Uterus (tissue), 4 donors: ENCODE results near the gene RTL1. TPM values are rescaled to one million over a fixed set of nuclear protein-coding genes. Genes with fewer than 3 reads are reported as not detected.

Experiments
- DNase-seq, 2 donors: peaks; one replicate each; pipeline ENCODE4 v3.0.0-alpha.2; 2019 to 2020
- H3K27ac ChIP-seq, 2 donors: fragments of 200-600 bp; sonication (generic); 1 replicate in 1 of 2; 2 replicates in 1 of 2; pipeline ENCODE4 v1.5.1; 2016 to 2018
- H3K27me3 ChIP-seq, 2 donors: fragments of 200-600 bp; sonication (generic); one replicate each; pipeline ENCODE4 v1.5.1; 2018 to 2019; ENCODE audit warnings: control low read depth in 1 of 2
- H3K36me3 ChIP-seq, 2 donors: fragments of 200-600 bp; sonication (generic); one replicate each; pipeline ENCODE4 v1.5.1; 2019; ENCODE audit warnings: control low read depth in 1 of 2
- H3K4me1 ChIP-seq, 2 donors: fragments of 200-600 bp; sonication (generic); one replicate each; pipeline ENCODE4 v1.5.1; 2018 to 2019; ENCODE audit warnings: control low read depth in 1 of 2
- H3K4me3 ChIP-seq, 2 donors: fragments of 200-600 bp; sonication (generic); 1 replicate in 1 of 2; 2 replicates in 1 of 2; pipeline ENCODE4 v1.5.1; 2018 to 2019; ENCODE audit warnings: mild to moderate bottlenecking in 1 of 2
- H3K9me3 ChIP-seq, 2 donors: fragments of 200-600 bp; sonication (generic); one replicate each; pipeline ENCODE4 v1.5.1; 2019; ENCODE audit warnings: control low read depth in 1 of 2
- CTCF ChIP-seq, 4 experiments: fragments of 200-600 bp in 2 of 4; fragments of 450-650 bp in 2 of 4; sonication (generic) in 2 of 4; IDR thresholded peaks; one replicate each; pipeline ENCODE4 v1.5.1; 2016 to 2019; ENCODE audit warnings: antibody characterized with exemption in 4 of 4, mild to moderate bottlenecking in 2 of 4, moderate library complexity in 1 of 4
- POLR2A ChIP-seq, 2 donors: fragments of 450-650 bp; IDR thresholded peaks; one replicate each; pipeline ENCODE4 v1.6.1; 2016; ENCODE audit warnings: antibody characterized with exemption in 2 of 2, mild to moderate bottlenecking in 1 of 2, moderate library complexity in 1 of 2
- intact Hi-C: fragments of 100-400 bp; cut with DNase I; formaldehyde crosslinking; loops from one replicate; pipeline ENCODE4 v1.15.1; 2023; ENCODE audit warnings: low total_unique reads
- total RNA-seq, 4 donors: library from RNA; depleted of rRNA in 3 of 4; stranded (reverse); fragments of >200 nt in 3 of 4; gene quantifications; one replicate each; pipeline versions ENCODE4 v1.1.0 to v1.2.4, GENCODE V29; 2014 to 2023
- donor health status: DM: yes; HTN: yes; CAD: no.

RTL1 gene
- total RNA-seq, 4 donors from 2014 or later, result 0.21 TPM; not detected in 3

GRCh38 chr14:100893228-100893601, 10.3 kb downstream of the RTL1 start:
- intact Hi-C loops, result no loop called here
- H3K9me3 ChIP-seq, result no peaks in the 10 kb centered on the region
- no peak for TF ChIP-seq POLR2A (IDR thresholded peaks at IDR 0.05)
- no peak for TF ChIP-seq CTCF (IDR thresholded peaks at IDR 0.05)
- no peak overlapping the region for H3K27ac ChIP-seq
- no peaks in the 10 kb centered on the region for H3K36me3 ChIP-seq
- H3K4me3 ChIP-seq, result no peak overlapping the region
- H3K4me1 ChIP-seq, result no peaks in the 10 kb centered on the region
- no peak for DNase-seq
- H3K27me3 ChIP-seq, result no peaks in the 10 kb centered on the region

GRCh38 chr14:100892496-100893227, 10.9 kb downstream of the RTL1 start:
- Histone ChIP-seq H3K9me3 (no peaks in the 10 kb centered on the region), H3K4me3 (no peak overlapping the region), H3K36me3 (no peaks in the 10 kb centered on the region), H3K27ac (no peak overlapping the region), H3K4me1 (no peaks in the 10 kb centered on the region), H3K27me3 (no peaks in the 10 kb centered on the region)
- DNase-seq, result peak; percentile 6 to 8
- TF ChIP-seq CTCF (IDR thresholded peaks at IDR 0.05) (no peak), POLR2A (IDR thresholded peaks at IDR 0.05) (no peak)
- intact Hi-C loops, result no loop called here

GRCh38 chr14:100891501-100892445, 11.7 kb downstream of the RTL1 start:
- DNase-seq, result peak; percentile 10 to 14
- H3K27ac ChIP-seq, result no peak overlapping the region
- no peaks in the 10 kb centered on the region for H3K4me1 ChIP-seq
- no peaks in the 10 kb centered on the region for H3K9me3 ChIP-seq
- TF ChIP-seq CTCF (IDR thresholded peaks at IDR 0.05) (no peak), POLR2A (IDR thresholded peaks at IDR 0.05) (no peak)
- intact Hi-C loops, result no loop called here
- no peak overlapping the region for H3K4me3 ChIP-seq
- no peaks in the 10 kb centered on the region for H3K27me3 ChIP-seq
- no peaks in the 10 kb centered on the region for H3K36me3 ChIP-seq

GRCh38 chr14:100891051-100891450, 12.5 kb downstream of the RTL1 start:
- H3K4me1 ChIP-seq, result no peaks in the 10 kb centered on the region
- TF ChIP-seq POLR2A (IDR thresholded peaks at IDR 0.05) (no peak), CTCF (IDR thresholded peaks at IDR 0.05) (no peak)

More at GRCh38 chr14:100891051-100891450, 12.5 kb downstream of the RTL1 start:
- peak; percentile 7 to 9 for DNase-seq
- no peak overlapping the region for H3K27ac ChIP-seq
- H3K4me3 ChIP-seq, result no peak overlapping the region
- no peaks in the 10 kb centered on the region for H3K36me3 ChIP-seq
- no peaks in the 10 kb centered on the region for H3K9me3 ChIP-seq
- no peaks in the 10 kb centered on the region for H3K27me3 ChIP-seq
- intact Hi-C loops, result no loop called here
